IPS DF 19.7 (cell line): ENCODE measurements around the gene TMEM171.

Experiments used
- DNase-seq: peaks from one replicate; pipeline ENCODE4 v3.0.0-alpha.2; 2013; ENCODE audit warnings: low read depth, low spot score

The TMEM171 gene

GRCh38 chr5:73151766-73152410, 31.5 kb downstream of the TMEM171 start:
- no peak for DNase-seq

- DNase-seq, result no peak
Measured at GRCh38 chr5:73152411-73153388, 32.3 kb downstream of the TMEM171 start.

GRCh38 chr5:73153513-73153912, 33.1 kb downstream of the TMEM171 start:
- no peak for DNase-seq

- no peak for DNase-seq
Measured at GRCh38 chr5:73154208-73155006, 34.0 kb downstream of the TMEM171 start.

- DNase-seq, result no peak
Measured at GRCh38 chr5:73155271-73156222, 35.2 kb downstream of the TMEM171 start.

- DNase-seq, result no peak
Measured at GRCh38 chr5:73157414-73158303, 37.3 kb downstream of the TMEM171 start.

- no peak for DNase-seq
Measured at GRCh38 chr5:73158313-73158712, 37.9 kb downstream of the TMEM171 start.

- DNase-seq, result no peak
Measured at GRCh38 chr5:73160239-73160671, 39.9 kb downstream of the TMEM171 start.

GRCh38 chr5:73170522-73170921, 50.1 kb downstream of the TMEM171 start:
- peak; percentile 17 for DNase-seq

- no peak for DNase-seq
Measured at GRCh38 chr5:73171495-73171894, 51.1 kb downstream of the TMEM171 start.

- DNase-seq, result no peak
Measured at GRCh38 chr5:73172951-73173350, 52.6 kb downstream of the TMEM171 start, which contains the start of gene TMEM174. Gene TMEM174, plus strand, starts transcription at chr5:73173193. Its CDS starts 51 bp downstream, at chr5:73173244.

- no peak for DNase-seq
Measured at GRCh38 chr5:73174100-73174815, 53.9 kb downstream of the TMEM171 start.

- no peak for DNase-seq
Measured at GRCh38 chr5:73176250-73176649, 55.9 kb downstream of the TMEM171 start.

GRCh38 chr5:73178265-73178664, 57.9 kb downstream of the TMEM171 start:
- DNase-seq, result no peak

GRCh38 chr5:73179730-73180129, 59.4 kb downstream of the TMEM171 start:
- no peak for DNase-seq

- DNase-seq, result no peak
Measured at GRCh38 chr5:73180566-73180965, 60.2 kb downstream of the TMEM171 start.
